HG03060 (cell line): ENCODE measurements around the gene TFF2.

Experiments used
- ATAC-seq: cut with Tn5 transposase; IDR thresholded peaks from one replicate; pipeline ENCODE4 v1.9.1; 2021; ENCODE audit warnings: low read depth, moderate number of reproducible peaks; ENCODE audit not compliant: unreplicated experiment

The TFF2 gene

GRCh38 chr21:42348762-42349161, 2.0 kb downstream of the TFF2 start:
- ATAC-seq, result no peak

- no peak for ATAC-seq
Observed at GRCh38 chr21:42347601-42348327, 3.0 kb downstream of the TFF2 start.

GRCh38 chr21:42346866-42347600, 3.8 kb downstream of the TFF2 start:
- no peak for ATAC-seq

GRCh38 chr21:42346441-42346840, 4.4 kb downstream of the TFF2 start:
- ATAC-seq, result no peak

GRCh38 chr21:42344631-42345030, 6.2 kb downstream of the TFF2 start:
- no peak for ATAC-seq

- ATAC-seq, result no peak
Observed at GRCh38 chr21:42343963-42344510, 6.8 kb downstream of the TFF2 start.

- ATAC-seq, result no peak
Observed at GRCh38 chr21:42343556-42343955, 7.2 kb downstream of the TFF2 start.

- ATAC-seq, result no peak
Observed at GRCh38 chr21:42343101-42343500, 7.7 kb downstream of the TFF2 start.

DNA sequence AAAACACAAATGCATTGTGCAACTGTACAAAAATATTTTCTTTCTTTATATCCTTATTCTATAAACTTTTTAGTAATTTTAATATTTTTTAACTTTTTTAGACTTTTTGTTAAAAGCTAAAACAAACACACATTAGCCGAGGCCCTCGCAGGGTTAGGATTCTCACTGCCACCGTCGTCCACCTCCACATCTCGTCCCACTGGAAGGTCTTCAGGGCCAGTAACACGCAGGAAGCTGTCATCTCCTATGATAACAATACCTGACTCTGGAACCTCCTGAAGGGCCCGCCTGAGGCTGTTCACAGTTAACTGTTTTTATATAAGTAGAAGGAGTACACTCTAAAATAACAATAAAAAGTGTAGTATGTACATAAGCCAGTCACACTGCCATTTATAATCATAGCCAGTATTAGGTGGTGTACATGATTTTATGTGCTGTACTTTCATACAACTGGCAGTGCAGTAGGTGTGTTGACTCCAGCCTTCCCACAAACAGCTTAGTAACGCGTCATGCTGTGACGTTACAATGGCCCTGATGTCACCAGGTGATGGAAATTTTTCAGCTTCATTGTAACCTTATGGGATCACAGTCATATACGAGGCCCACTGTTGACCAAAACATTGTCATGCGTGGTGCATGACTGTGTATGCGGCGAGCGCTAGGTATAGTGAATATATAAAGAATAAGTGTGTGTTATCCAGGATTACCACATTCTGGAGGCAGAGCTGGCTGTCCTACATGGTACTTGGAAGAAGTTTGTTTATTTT, 8.8 kb downstream of the TFF2 start:
- ATAC-seq, result no peak

- ATAC-seq, result no peak
Observed at GRCh38 chr21:42340187-42341050, 10.4 kb downstream of the TFF2 start.

DNA sequence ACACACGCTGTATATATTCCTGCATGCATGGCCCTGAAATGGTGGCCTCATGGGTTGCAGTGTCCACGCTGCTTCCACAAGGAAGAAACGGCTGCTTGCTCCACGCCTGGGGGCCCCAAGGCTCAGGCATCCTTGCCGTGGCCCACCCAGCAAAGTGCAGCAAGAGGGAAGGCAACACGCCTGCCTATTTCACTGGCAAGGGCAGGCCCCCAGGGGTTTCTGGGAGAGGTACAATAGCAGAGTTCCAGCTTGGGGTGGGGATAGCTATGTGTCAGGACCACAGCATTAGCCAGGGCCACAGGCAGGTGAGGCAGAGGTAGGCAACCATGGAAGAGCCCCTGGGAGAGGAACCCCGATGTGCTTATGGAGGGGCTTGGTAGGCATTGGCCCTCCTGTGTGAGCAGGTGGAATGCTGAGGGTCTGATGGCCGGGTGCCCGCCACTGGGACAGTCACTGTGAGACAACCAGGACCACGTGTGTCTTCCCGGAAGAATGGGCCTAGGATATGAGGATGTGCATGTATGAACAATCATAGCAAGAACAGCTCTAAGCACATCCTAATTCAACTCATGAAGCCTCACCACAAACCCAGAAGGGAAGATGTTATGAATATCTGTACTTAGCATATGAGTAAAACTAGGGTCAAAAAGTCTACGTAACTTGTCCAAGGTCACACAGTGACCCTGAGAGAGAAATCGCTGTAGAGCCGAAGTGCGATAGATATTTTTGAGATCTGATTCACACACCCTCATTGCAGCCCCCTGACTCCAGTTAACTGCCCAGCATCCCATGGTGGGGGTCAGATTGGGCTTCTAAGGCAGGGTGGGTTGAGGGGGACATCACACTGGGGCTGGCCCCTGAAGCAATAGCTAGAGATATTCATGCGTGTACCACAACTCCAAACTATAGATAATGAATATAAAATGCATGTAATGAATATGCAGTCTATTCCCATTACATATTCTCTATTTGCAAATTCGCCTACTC, 11.8 kb downstream of the TFF2 start:
- ATAC-seq, result no peak

GRCh38 chr21:42337830-42338728, 12.7 kb downstream of the TFF2 start:
- ATAC-seq, result no peak

DNA sequence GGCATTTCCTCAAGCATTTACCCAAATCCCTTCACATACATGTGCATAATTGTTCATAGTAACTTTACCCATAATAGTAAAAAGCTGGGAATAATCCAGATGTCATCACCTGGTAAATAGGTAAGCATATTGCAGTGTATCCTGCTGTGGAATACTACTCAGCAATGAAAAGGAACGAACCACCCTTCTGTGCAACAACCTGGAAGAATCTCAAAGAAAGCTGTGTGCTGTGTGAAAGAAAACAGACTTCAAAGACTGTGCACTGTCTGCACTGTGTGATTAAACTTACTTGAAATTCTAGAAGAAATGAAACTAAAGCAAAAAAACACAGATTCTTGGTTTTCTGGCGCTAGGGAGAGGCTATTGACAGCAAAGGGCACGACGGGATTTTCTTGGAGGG, 13.5 kb downstream of the TFF2 start:
- ATAC-seq, result no peak

- no peak for ATAC-seq
Observed at GRCh38 chr21:42336054-42336453, 14.7 kb downstream of the TFF2 start.

DNA sequence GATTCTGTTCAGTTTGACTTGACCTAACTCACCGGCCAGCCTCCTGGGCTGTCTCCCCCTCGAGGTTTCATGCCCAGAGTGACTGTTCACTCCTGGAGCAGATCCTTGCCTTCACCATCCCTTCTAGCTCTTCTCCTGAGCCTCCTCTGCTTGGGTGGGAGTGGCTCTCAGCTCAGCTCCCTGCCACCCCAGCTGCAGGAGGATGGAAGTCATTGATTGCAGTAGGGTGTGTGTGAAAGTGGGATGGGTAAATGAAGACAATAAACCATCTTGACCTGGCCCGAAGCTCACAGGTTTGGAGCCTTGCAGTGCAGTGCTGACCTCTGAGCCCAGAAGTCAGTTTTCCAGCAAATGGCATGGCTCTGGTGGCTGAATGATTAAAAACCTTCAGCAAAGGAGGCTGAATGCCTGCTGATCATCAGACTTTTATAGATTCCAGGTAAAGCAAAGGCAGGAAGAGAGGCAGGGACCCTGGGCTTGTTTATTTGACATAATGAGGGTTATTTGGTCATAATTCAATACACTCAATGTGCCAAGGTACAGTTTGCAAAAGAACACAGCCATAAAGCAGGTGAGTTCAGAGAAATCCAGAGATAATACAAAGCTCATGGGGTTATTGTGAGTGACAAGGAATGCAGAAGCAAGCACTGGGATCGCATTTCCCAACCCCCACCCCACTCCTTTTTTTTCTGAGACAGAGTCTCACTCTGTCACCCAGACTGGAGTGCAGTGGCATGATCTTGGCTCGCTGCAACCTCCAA, 18.1 kb downstream of the TFF2 start:
- ATAC-seq, result no peak

DNA sequence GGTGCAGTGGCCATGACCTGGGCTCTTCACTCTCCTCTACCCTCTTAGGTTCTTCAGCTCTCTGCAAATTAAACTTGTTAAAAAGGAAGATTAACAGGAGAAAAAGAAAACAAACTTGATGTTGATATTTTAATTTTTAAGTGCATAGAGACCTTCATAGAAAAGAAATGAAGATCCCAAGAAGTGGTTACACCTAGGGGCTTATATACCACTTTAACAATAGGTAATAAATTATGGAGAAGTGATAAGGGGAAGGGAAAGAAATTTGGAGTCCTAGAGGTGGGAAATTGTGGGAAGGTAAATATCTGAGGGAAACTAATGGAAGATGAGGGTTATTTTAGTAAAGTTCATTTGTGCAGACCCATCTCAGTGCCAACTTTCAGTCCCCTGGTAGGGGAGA, 19.1 kb downstream of the TFF2 start:
- ATAC-seq, result no peak
